GM23338 (cell line): ENCODE data around the gene TAGLN. TPM values are rescaled to one million over a fixed set of nuclear protein-coding genes. Genes with fewer than 3 reads are reported as not detected.

Experiments
- ATAC-seq: fragments of 200-7000 bp; cut with Tn5 transposase; 3 replicates; pipeline ENCODE4 v1.9.1; 2020
- DNase-seq: peaks from one replicate; pipeline ENCODE4 v3.0.0-alpha.2; 2015; ENCODE audit warnings: low spot score
- H2AFZ ChIP-seq: fragments of 200-600 bp; sonication (generic); 2 replicates; pipeline ENCODE4 v1.8.0; 2016; ENCODE audit warnings: antibody characterized with exemption, mild to moderate bottlenecking, moderate library complexity
- H3F3A ChIP-seq: fragments of 200-600 bp; sonication (generic); replicated peaks from 2 replicates; pipeline ENCODE4 v1.8.0; 2017; ENCODE audit warnings: antibody characterized with exemption, mixed run types, low read depth
- H3K27ac ChIP-seq: fragments of 200-600 bp; sonication (generic); 2 replicates; pipeline ENCODE4 v1.6.1; 2016; ENCODE audit warnings: low read depth
- H3K27me3 ChIP-seq: fragments of 200-600 bp; sonication (generic); 2 replicates; pipeline ENCODE4 v1.8.0; 2016; ENCODE audit warnings: mild to moderate bottlenecking, mixed run types, moderate library complexity; ENCODE audit not compliant: insufficient read depth
- H3K36me3 ChIP-seq: fragments of 200-600 bp; sonication (generic); 2 replicates; pipeline ENCODE4 v1.8.0; 2016; ENCODE audit warnings: mild to moderate bottlenecking; ENCODE audit not compliant: insufficient read depth
- H3K4me1 ChIP-seq: fragments of 200-600 bp; sonication (generic); 2 replicates; pipeline ENCODE4 v1.8.0; 2016; ENCODE audit warnings: mild to moderate bottlenecking, moderate library complexity; ENCODE audit not compliant: insufficient read depth
- H3K4me2 ChIP-seq: fragments of 200-600 bp; sonication (generic); 2 replicates; pipeline ENCODE4 v1.7.1; 2017; ENCODE audit warnings: mixed run types
- H3K4me3 ChIP-seq: fragments of 200-600 bp; sonication (generic); 2 replicates; pipeline ENCODE4 v1.6.1; 2016; ENCODE audit warnings: mixed run types
- H3K79me2 ChIP-seq: fragments of 200-600 bp; sonication (generic); replicated peaks from 2 replicates; pipeline ENCODE4 v1.8.0; 2017; ENCODE audit warnings: mild to moderate bottlenecking; ENCODE audit not compliant: insufficient read depth
- H3K9me2 ChIP-seq: fragments of 200-600 bp; sonication (generic); 2 replicates; pipeline ENCODE4 v1.8.0; 2017; ENCODE audit not compliant: insufficient read depth
- H4K20me1 ChIP-seq: fragments of 200-600 bp; sonication (generic); replicated peaks from 2 replicates; pipeline ENCODE4 v1.8.0; 2017; ENCODE audit warnings: mild to moderate bottlenecking; ENCODE audit not compliant: insufficient read depth
- H3K27ac Mint-ChIP-seq: 2 replicates; pipeline ENCODE4 v1.8.0; 2020; ENCODE audit warnings: inconsistent platforms, mild to moderate bottlenecking, moderate library complexity, mixed read lengths
- H3K27me3 Mint-ChIP-seq: 3 replicates; pipeline ENCODE4 v1.8.0; 2022; ENCODE audit warnings: low read depth, mild to moderate bottlenecking, moderate library complexity, mixed read lengths, inconsistent platforms; ENCODE audit not compliant: insufficient read depth, poor library complexity
- H3K36me3 Mint-ChIP-seq: 3 replicates; pipeline ENCODE4 v1.8.0; 2021; ENCODE audit warnings: low read depth, mild to moderate bottlenecking, inconsistent platforms, moderate library complexity, mixed read lengths
- H3K4me1 Mint-ChIP-seq: 3 replicates; pipeline ENCODE4 v1.8.0; 2020; ENCODE audit warnings: mild to moderate bottlenecking, inconsistent platforms, mixed read lengths
- H3K4me3 Mint-ChIP-seq: 3 replicates; pipeline ENCODE4 v1.8.0; 2021; ENCODE audit warnings: moderate library complexity, mild to moderate bottlenecking, inconsistent platforms, mixed read lengths
- H3K9me3 Mint-ChIP-seq: 3 replicates; pipeline ENCODE4 v1.8.0; 2020; ENCODE audit warnings: moderate library complexity, mild to moderate bottlenecking, inconsistent platforms, mixed read lengths
- CTCF ChIP-seq, 2 experiments: fragments of 200-600 bp in 1 of 2; sonication (generic) in 1 of 2; conservative IDR thresholded peaks; 2 replicates each; pipeline versions ENCODE4 v1.5.1 to v1.6.1; 2016 to 2017; ENCODE audit warnings: antibody characterized with exemption in 2 of 2, low read depth in 2 of 2, mild to moderate bottlenecking in 2 of 2, moderate library complexity in 1 of 2
- ETS1 ChIP-seq: IDR thresholded peaks from 2 replicates; pipeline ENCODE4 v1.6.1; 2016; ENCODE audit warnings: antibody characterized with exemption
- EZH2 ChIP-seq: fragments of 200-600 bp; sonication (generic); IDR thresholded peaks from one replicate; pipeline ENCODE4 v1.8.0; 2017; ENCODE audit warnings: antibody characterized with exemption, mild to moderate bottlenecking, low read depth; ENCODE audit not compliant: unreplicated experiment
- JUNB ChIP-seq: IDR thresholded peaks from one replicate; pipeline ENCODE4 v1.6.1; 2016; ENCODE audit warnings: antibody characterized with exemption; ENCODE audit not compliant: unreplicated experiment
- POLR2AphosphoS5 ChIP-seq: IDR thresholded peaks from 2 replicates; pipeline ENCODE4 v1.6.1; 2016; ENCODE audit warnings: antibody characterized with exemption, low read depth
- REST ChIP-seq: IDR thresholded peaks from one replicate; pipeline ENCODE4 v1.6.1; 2018; ENCODE audit warnings: antibody characterized with exemption; ENCODE audit not compliant: unreplicated experiment
- ZNF114 ChIP-seq: fragments of 250-450 bp; sonication (Bioruptor Pico); IDR thresholded peaks from 2 replicates; pipeline ENCODE4 v1.5.0; 2020; ENCODE audit warnings: mild to moderate bottlenecking, moderate library complexity
- ZNF331 ChIP-seq: fragments of 250-450 bp; sonication (Bioruptor Pico); IDR thresholded peaks from 2 replicates; pipeline ENCODE4 v1.5.0; 2020; ENCODE audit warnings: low read depth, mild to moderate bottlenecking, moderate library complexity
- ZNF462 ChIP-seq: fragments of 250-450 bp; sonication (Bioruptor Pico); IDR thresholded peaks from 2 replicates; pipeline ENCODE4 v1.5.0; 2020; ENCODE audit warnings: mild to moderate bottlenecking, moderate library complexity
- polyA plus RNA-seq: library from polyadenylated mRNA; unstranded; fragments of >200 nt; fragmentation: Nextera tagmentation; extraction: Ambion mirVana; gene quantifications from 2 replicates; pipeline ENCODE4 v1.2.1, GENCODE V29; 2016
- total RNA-seq: library from RNA; depleted of rRNA; stranded (reverse); fragments of >200 nt; shearing (Covaris generic); gene quantifications from 2 replicates; pipeline ENCODE4 v1.2.3, GENCODE V29; 2014

TAGLN gene
- total and polyA plus RNA-seq, 2 experiments from 2014 or later: 86.8 to 130 TPM

GRCh38 chr11:117186431-117186761 lies 12.8 kb upstream of the TAGLN start (continued):
- TF ChIP-seq REST (no peak), ETS1 (no peak)

- DNase-seq: no peak
- H3F3A ChIP-seq: no peaks in the 10 kb centered on the region
- no peaks in the 10 kb centered on the region for H4K20me1 ChIP-seq
- peaks cover 4% of the 10 kb centered on the region; the same call in 2 of the 3 replicates for H3K36me3 Mint-ChIP-seq
- no peaks in the 10 kb centered on the region for H3K36me3 ChIP-seq
- peak overlapping the region; percentile 66; the same call in 1 of the 2 replicates for H3K27ac Mint-ChIP-seq
- no peak overlapping the region for H2AFZ ChIP-seq
- no peak overlapping the region for H3K4me2 ChIP-seq
- no peak for ATAC-seq
- no peak overlapping the region for H3K27ac ChIP-seq
- H3K27me3 ChIP-seq: no peaks in the 10 kb centered on the region
- H3K4me1 ChIP-seq: no peaks in the 10 kb centered on the region
- H3K4me3 ChIP-seq: no peak overlapping the region
- no peaks in the 10 kb centered on the region; the same call in 2 of the 3 replicates for H3K4me1 Mint-ChIP-seq
- H3K9me3 Mint-ChIP-seq: no peaks in the 10 kb centered on the region
- no peak overlapping the region for H3K4me3 Mint-ChIP-seq
- H3K79me2 ChIP-seq: no peaks in the 10 kb centered on the region
- no peaks in the 10 kb centered on the region for H3K9me2 ChIP-seq
- peaks cover 10% of the 10 kb centered on the region for H3K27me3 Mint-ChIP-seq
- TF ChIP-seq REST (no peak), ZNF331 (CRISPR knock-in tag) (no peak), JUNB (no peak), CTCF (conservative IDR thresholded peaks at IDR 0.05; ENCODE audit: low read depth in 2 of 2) (no peak), ZNF462 (CRISPR knock-in tag) (no peak), ZNF114 (no peak), EZH2 (no peak), POLR2AphosphoS5 (no peak)
These were observed 12.2 kb upstream of the TAGLN start for GRCh38 chr11:117187007-117187406.
